Neural cell (in vitro differentiated cells): ENCODE results near the gene OTOA. TPM values are rescaled to one million over a fixed set of nuclear protein-coding genes. Genes with fewer than 3 reads are reported as not detected.

Experiments
- H2AFZ ChIP-seq: fragments of 200-600, 300-800 bp; sonication (generic), shearing (Covaris generic); 2 replicates; pipeline ENCODE4 v1.6.0; 2014; ENCODE audit warnings: low read depth, mild to moderate bottlenecking, antibody characterized with exemption, low read length, moderate library complexity
- H3F3A ChIP-seq: fragments of 200-600 bp; shearing (Covaris generic); 2 replicates; pipeline ENCODE4 v1.6.1; 2016; ENCODE audit warnings: mild to moderate bottlenecking, moderate library complexity, mixed read lengths, antibody characterized with exemption, low read length; ENCODE audit not compliant: insufficient read depth, poor library complexity, severe bottlenecking
- H3K27ac ChIP-seq: fragments of 200-600, 300-800 bp; sonication (generic), shearing (Covaris generic); 2 replicates; pipeline ENCODE4 v1.5.1; 2014; ENCODE audit warnings: mild to moderate bottlenecking, low read length, moderate library complexity
- H3K27me3 ChIP-seq: fragments of 300-800, 200-600 bp; sonication (generic), shearing (Covaris generic); 2 replicates; pipeline ENCODE4 v1.6.0; 2014; ENCODE audit warnings: mild to moderate bottlenecking, low read depth, low read length, moderate library complexity; ENCODE audit not compliant: insufficient read depth
- H3K36me3 ChIP-seq: fragments of 300-800, 200-600 bp; sonication (generic), shearing (Covaris generic); 2 replicates; pipeline ENCODE4 v1.5.1; 2014; ENCODE audit warnings: mild to moderate bottlenecking, antibody characterized with exemption, low read length, moderate library complexity; ENCODE audit not compliant: insufficient read depth
- H3K4me2 ChIP-seq: fragments of 300-800, 200-600 bp; sonication (generic), shearing (Covaris generic); 2 replicates; pipeline ENCODE4 v1.6.0; 2014; ENCODE audit warnings: mild to moderate bottlenecking, low read length
- H3K4me3 ChIP-seq: fragments of 300-800, 200-600 bp; sonication (generic), shearing (Covaris generic); 2 replicates; pipeline ENCODE4 v1.5.1; 2014; ENCODE audit warnings: mild to moderate bottlenecking, low read length, moderate library complexity
- H3K79me2 ChIP-seq: fragments of 200-600 bp; shearing (Covaris generic); replicated peaks from 2 replicates; pipeline ENCODE4 v1.6.0; 2014; ENCODE audit warnings: mild to moderate bottlenecking, low read length, moderate library complexity; ENCODE audit not compliant: insufficient read depth
- H3K9ac ChIP-seq: fragments of 300-800, 200-600 bp; sonication (generic), shearing (Covaris generic); 2 replicates; pipeline ENCODE4 v1.6.1; 2016; ENCODE audit warnings: mild to moderate bottlenecking, low read length, mixed read lengths
- H3K9me2 ChIP-seq: fragments of 200-600 bp; shearing (Covaris generic); 2 replicates; pipeline ENCODE4 v1.6.1; 2016; ENCODE audit warnings: mild to moderate bottlenecking, low read length, mixed read lengths; ENCODE audit not compliant: insufficient read depth
- H3K9me3 ChIP-seq: fragments of 200-600, 300-800 bp; sonication (generic), shearing (Covaris generic); 2 replicates; pipeline ENCODE4 v1.6.1; 2016; ENCODE audit warnings: mild to moderate bottlenecking, mixed run types, low read length, moderate library complexity, mixed read lengths
- H4K20me1 ChIP-seq: fragments of 200-600 bp; shearing (Covaris generic); 2 replicates; pipeline ENCODE4 v1.6.1; 2016; ENCODE audit warnings: mild to moderate bottlenecking, mixed run types; ENCODE audit not compliant: insufficient read depth
- EP300 ChIP-seq: fragments of 450-650 bp; conservative IDR thresholded peaks from 2 replicates; pipeline ENCODE4 v1.6.1; 2014; ENCODE audit warnings: antibody characterized with exemption, mild to moderate bottlenecking, moderate library complexity; ENCODE audit not compliant: poor library complexity, severe bottlenecking
- EZH2 ChIP-seq: fragments of 200-600, 300-800 bp; shearing (Covaris generic), sonication (generic); IDR thresholded peaks from 2 replicates; pipeline ENCODE4 v1.6.1; 2014; ENCODE audit warnings: antibody characterized with exemption, low read length, borderline replicate concordance, mild to moderate bottlenecking; ENCODE audit not compliant: insufficient read depth, poor library complexity, severe bottlenecking
- MXI1 ChIP-seq: fragments of 450-650 bp; conservative IDR thresholded peaks from 2 replicates; pipeline ENCODE4 v1.6.1; 2014; ENCODE audit warnings: antibody characterized with exemption, mild to moderate bottlenecking; ENCODE audit not compliant: poor library complexity, severe bottlenecking
- POLR2AphosphoS5 ChIP-seq: IDR thresholded peaks from 2 replicates; pipeline ENCODE4 v1.6.1; 2012
- RAD21 ChIP-seq: fragments of 450-650 bp; conservative IDR thresholded peaks from 2 replicates; pipeline ENCODE4 v1.6.1; 2014; ENCODE audit warnings: antibody characterized with exemption, mild to moderate bottlenecking, moderate library complexity
- SMC3 ChIP-seq: fragments of 450-650 bp; conservative IDR thresholded peaks from 2 replicates; pipeline ENCODE4 v1.6.1; 2014; ENCODE audit warnings: antibody characterized with exemption, mild to moderate bottlenecking, moderate library complexity; ENCODE audit not compliant: poor library complexity
- TAF1 ChIP-seq: IDR thresholded peaks from 2 replicates; pipeline ENCODE4 v1.6.1; 2012; ENCODE audit warnings: low read depth
- polyA minus RNA-seq: library from RNA; depleted of rRNA, polyadenylated mRNA; stranded (reverse); fragments of >200 nt; gene quantifications from 2 replicates; pipeline ENCODE4 v1.2.3, GENCODE V29; 2014
- polyA plus RNA-seq: library from polyadenylated mRNA; depleted of rRNA; stranded (reverse); fragments of >200 nt; gene quantifications from 2 replicates; pipeline ENCODE4 v1.2.3, GENCODE V29; 2014
- TF ChIP-seq, protein P1 (sequence below): IDR thresholded peaks from 2 replicates; pipeline ENCODE4 v1.6.1; 2012; ENCODE audit warnings: borderline replicate concordance
- TF ChIP-seq, protein P2 (sequence below): fragments of 450-650 bp; IDR thresholded peaks from 2 replicates; pipeline ENCODE4 v1.5.1; 2014; ENCODE audit warnings: antibody characterized with exemption, mild to moderate bottlenecking, moderate library complexity; ENCODE audit not compliant: poor library complexity, severe bottlenecking

OTOA gene
- polyA plus RNA-seq (0.12 and 1.3 TPM in 2 replicates), polyA minus RNA-seq (0.49 and 0.58 TPM in 2 replicates)

DNA sequence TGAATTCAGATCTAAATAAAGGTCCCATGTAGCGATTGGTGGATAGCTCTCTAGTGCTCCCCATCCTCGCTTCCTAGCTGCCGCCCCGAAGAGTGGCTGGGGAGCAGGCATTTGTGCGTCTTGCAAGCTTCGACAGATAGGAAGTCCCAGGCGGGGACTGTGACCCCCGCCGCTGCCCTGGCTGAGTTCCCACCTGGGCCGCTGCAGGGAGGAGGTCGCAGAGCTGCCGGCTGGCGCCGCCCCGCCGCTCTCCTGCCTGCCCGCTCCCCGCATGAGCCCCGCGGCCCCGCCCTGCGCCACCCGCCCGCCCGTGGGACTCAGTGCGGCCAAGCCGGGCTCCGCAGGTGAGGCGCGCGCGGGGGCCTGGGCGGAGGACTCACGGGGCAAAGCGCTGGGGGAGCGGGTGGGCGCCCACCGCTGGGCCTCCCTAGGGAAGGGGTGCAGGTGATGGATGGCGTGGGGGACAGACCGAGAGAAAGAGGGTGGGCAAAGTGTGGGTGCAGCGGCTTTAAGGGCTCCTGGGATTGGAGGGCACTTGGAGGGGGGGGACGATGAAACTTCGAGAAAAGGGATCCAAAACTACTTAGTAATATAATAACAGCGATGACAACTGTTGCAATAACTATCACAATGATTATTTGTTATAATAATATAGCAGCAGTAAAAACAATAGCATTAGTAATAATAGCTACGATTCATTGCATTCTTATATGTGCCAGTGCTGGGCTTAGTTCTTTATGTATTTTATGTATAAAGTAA is at the start of gene OTOA:
OTOA (plus strand) TSS at position 80 of the 759 bp plus-strand sequence. CDS start 14,547 bp downstream, outside the sequence.
- no peaks in the 10 kb centered on the region for H3K9me2 ChIP-seq
- H4K20me1 ChIP-seq = no peaks in the 10 kb centered on the region
- H3K79me2 ChIP-seq = no peaks in the 10 kb centered on the region
- no peak within 1 kb of the TSS for H3K9ac ChIP-seq
- H3K27ac ChIP-seq = no peak within 1 kb of the TSS
- H3K4me3 ChIP-seq = no peak within 1 kb of the TSS
- H3K27me3 ChIP-seq = no peaks in the 10 kb centered on the region
- H3K9me3 ChIP-seq = no peaks in the 10 kb centered on the region
- H2AFZ ChIP-seq = no peak within 1 kb of the TSS
- no peak within 1 kb of the TSS for H3K4me2 ChIP-seq
- TF ChIP-seq EP300 = no peak
- TF ChIP-seq SMC3 = no peak
- TF ChIP-seq MXI1 = no peak
- TF ChIP-seq, protein P1, sequence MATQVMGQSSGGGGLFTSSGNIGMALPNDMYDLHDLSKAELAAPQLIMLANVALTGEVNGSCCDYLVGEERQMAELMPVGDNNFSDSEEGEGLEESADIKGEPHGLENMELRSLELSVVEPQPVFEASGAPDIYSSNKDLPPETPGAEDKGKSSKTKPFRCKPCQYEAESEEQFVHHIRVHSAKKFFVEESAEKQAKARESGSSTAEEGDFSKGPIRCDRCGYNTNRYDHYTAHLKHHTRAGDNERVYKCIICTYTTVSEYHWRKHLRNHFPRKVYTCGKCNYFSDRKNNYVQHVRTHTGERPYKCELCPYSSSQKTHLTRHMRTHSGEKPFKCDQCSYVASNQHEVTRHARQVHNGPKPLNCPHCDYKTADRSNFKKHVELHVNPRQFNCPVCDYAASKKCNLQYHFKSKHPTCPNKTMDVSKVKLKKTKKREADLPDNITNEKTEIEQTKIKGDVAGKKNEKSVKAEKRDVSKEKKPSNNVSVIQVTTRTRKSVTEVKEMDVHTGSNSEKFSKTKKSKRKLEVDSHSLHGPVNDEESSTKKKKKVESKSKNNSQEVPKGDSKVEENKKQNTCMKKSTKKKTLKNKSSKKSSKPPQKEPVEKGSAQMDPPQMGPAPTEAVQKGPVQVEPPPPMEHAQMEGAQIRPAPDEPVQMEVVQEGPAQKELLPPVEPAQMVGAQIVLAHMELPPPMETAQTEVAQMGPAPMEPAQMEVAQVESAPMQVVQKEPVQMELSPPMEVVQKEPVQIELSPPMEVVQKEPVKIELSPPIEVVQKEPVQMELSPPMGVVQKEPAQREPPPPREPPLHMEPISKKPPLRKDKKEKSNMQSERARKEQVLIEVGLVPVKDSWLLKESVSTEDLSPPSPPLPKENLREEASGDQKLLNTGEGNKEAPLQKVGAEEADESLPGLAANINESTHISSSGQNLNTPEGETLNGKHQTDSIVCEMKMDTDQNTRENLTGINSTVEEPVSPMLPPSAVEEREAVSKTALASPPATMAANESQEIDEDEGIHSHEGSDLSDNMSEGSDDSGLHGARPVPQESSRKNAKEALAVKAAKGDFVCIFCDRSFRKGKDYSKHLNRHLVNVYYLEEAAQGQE = no peak
- TF ChIP-seq EZH2 = no peak
- TF ChIP-seq TAF1 = no peak
- TF ChIP-seq, protein P2, sequence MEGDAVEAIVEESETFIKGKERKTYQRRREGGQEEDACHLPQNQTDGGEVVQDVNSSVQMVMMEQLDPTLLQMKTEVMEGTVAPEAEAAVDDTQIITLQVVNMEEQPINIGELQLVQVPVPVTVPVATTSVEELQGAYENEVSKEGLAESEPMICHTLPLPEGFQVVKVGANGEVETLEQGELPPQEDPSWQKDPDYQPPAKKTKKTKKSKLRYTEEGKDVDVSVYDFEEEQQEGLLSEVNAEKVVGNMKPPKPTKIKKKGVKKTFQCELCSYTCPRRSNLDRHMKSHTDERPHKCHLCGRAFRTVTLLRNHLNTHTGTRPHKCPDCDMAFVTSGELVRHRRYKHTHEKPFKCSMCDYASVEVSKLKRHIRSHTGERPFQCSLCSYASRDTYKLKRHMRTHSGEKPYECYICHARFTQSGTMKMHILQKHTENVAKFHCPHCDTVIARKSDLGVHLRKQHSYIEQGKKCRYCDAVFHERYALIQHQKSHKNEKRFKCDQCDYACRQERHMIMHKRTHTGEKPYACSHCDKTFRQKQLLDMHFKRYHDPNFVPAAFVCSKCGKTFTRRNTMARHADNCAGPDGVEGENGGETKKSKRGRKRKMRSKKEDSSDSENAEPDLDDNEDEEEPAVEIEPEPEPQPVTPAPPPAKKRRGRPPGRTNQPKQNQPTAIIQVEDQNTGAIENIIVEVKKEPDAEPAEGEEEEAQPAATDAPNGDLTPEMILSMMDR = no peak
- no peak for TF ChIP-seq RAD21
- no peak for TF ChIP-seq POLR2AphosphoS5
- H3F3A ChIP-seq = no peaks in the 10 kb centered on the region
- H3K36me3 ChIP-seq = no peaks in the 10 kb centered on the region

DNA sequence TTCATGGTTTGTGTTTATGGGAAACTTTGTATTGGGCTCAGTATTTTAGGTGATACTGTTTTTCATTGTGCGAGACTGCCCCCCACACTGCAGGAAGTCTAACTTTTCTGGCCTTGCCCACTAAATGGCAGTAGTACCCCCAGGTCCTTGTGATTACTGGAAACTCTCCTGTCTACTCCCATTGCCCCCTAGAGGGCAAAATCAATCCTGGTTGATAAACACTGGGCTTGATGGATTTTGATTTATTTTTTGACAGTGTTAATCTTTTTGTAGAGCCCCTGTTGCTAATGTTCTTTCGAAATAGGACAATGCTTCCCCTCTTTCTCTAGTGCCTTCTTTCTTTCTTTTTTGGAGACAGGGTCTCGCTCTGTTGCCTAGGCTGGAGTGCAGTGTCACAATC is 48.9 kb upstream of the OTOA start:
- H3F3A ChIP-seq = no peaks in the 10 kb centered on the region
- H3K4me3 ChIP-seq = no peak overlapping the region
- no peaks in the 10 kb centered on the region for H3K9me2 ChIP-seq
- TF ChIP-seq EZH2 (no peak), MXI1 (no peak), SMC3 (no peak), POLR2AphosphoS5 (no peak), TAF1 (no peak), RAD21 (no peak), EP300 (no peak)
- TF ChIP-seq, protein P1 = no peak
- TF ChIP-seq, protein P2 = no peak
- no peaks in the 10 kb centered on the region for H3K27me3 ChIP-seq
- H3K36me3 ChIP-seq = no peaks in the 10 kb centered on the region
- no peaks in the 10 kb centered on the region for H4K20me1 ChIP-seq
- H3K4me2 ChIP-seq = no peak overlapping the region
- no peak overlapping the region for H3K27ac ChIP-seq
- H3K79me2 ChIP-seq = peaks cover 76% of the 10 kb centered on the region
- no peak overlapping the region for H2AFZ ChIP-seq
- no peaks in the 10 kb centered on the region for H3K9me3 ChIP-seq
- no peak overlapping the region for H3K9ac ChIP-seq
